H9 (cell line): ENCODE results near the gene ITPK1. TPM values are rescaled to one million over a fixed set of nuclear protein-coding genes. Genes with fewer than 3 reads are reported as not detected.

ENCODE experiments used
- DNase-seq: peaks from one replicate; pipeline ENCODE4 v3.0.0-alpha.2; 2017
- H2AFZ ChIP-seq: one replicate; pipeline ENCODE4 v1.6.1; 2013; ENCODE audit warnings: mild to moderate bottlenecking, low read length, control low read depth, moderate library complexity
- H2AK5ac ChIP-seq: 2 replicates; pipeline ENCODE4 v1.6.1; 2013; ENCODE audit warnings: low read length, control low read depth, mixed read lengths; ENCODE audit not compliant: insufficient read length
- H2BK120ac ChIP-seq: one replicate; pipeline ENCODE4 v1.6.1; 2013; ENCODE audit warnings: low read depth, mild to moderate bottlenecking, low read length, control low read depth, inconsistent platforms; ENCODE audit not compliant: poor library complexity, severe bottlenecking
- H2BK12ac ChIP-seq: 2 replicates; pipeline ENCODE4 v1.6.1; 2013; ENCODE audit warnings: low read length, control low read depth, mixed read lengths, low read depth; ENCODE audit not compliant: insufficient read length
- H2BK15ac ChIP-seq: 2 replicates; pipeline ENCODE4 v1.6.1; 2013; ENCODE audit warnings: low read depth, low read length, control low read depth
- H2BK20ac ChIP-seq: one replicate; pipeline ENCODE4 v1.6.1; 2013; ENCODE audit warnings: low read depth, mild to moderate bottlenecking, low read length, control low read depth, inconsistent platforms; ENCODE audit not compliant: poor library complexity, severe bottlenecking
- H2BK5ac ChIP-seq: 2 replicates; pipeline ENCODE4 v1.6.1; 2013; ENCODE audit warnings: low read length, control low read depth, mixed read lengths; ENCODE audit not compliant: insufficient read length
- H3K14ac ChIP-seq: 2 replicates; pipeline ENCODE4 v1.6.1; 2013; ENCODE audit warnings: low read length, control low read depth; ENCODE audit not compliant: insufficient read depth
- H3K18ac ChIP-seq: 2 replicates; pipeline ENCODE4 v1.6.1; 2013; ENCODE audit warnings: low read depth, mild to moderate bottlenecking, mixed read lengths, low read length, control low read depth; ENCODE audit not compliant: insufficient read length
- H3K23ac ChIP-seq: 2 replicates; pipeline ENCODE4 v1.6.1; 2013; ENCODE audit warnings: low read length, control low read depth, mixed read lengths, low read depth; ENCODE audit not compliant: insufficient read length
- H3K23me2 ChIP-seq: 2 replicates; pipeline ENCODE4 v1.6.1; 2013; ENCODE audit warnings: low read depth, mild to moderate bottlenecking, mixed read lengths, low read length, control low read depth; ENCODE audit not compliant: insufficient read length, poor library complexity, severe bottlenecking
- H3K27ac ChIP-seq: 2 replicates; pipeline ENCODE4 v1.5.1; 2013; ENCODE audit warnings: low read length, control low read depth, mixed read lengths, low read depth; ENCODE audit not compliant: insufficient read length
- H3K27me3 ChIP-seq: 2 replicates; pipeline ENCODE4 v1.6.1; 2013; ENCODE audit warnings: low read length, control low read depth, inconsistent platforms; ENCODE audit not compliant: insufficient read depth
- H3K4ac ChIP-seq: 2 replicates; pipeline ENCODE4 v1.6.1; 2013; ENCODE audit warnings: low read depth, mild to moderate bottlenecking, control low read depth, inconsistent platforms, low read length, moderate library complexity
- H3K4me1 ChIP-seq: 2 replicates; pipeline ENCODE4 v1.6.1; 2013; ENCODE audit warnings: low read length, control low read depth, inconsistent platforms; ENCODE audit not compliant: insufficient read depth
- H3K4me2 ChIP-seq: 2 replicates; pipeline ENCODE4 v1.6.1; 2013; ENCODE audit warnings: low read length, control low read depth, mixed read lengths; ENCODE audit not compliant: insufficient read length, insufficient read depth
- H3K56ac ChIP-seq: 2 replicates; pipeline ENCODE4 v1.6.1; 2013; ENCODE audit warnings: low read depth, mild to moderate bottlenecking, mixed read lengths, low read length, control low read depth; ENCODE audit not compliant: insufficient read length
- H3K79me1 ChIP-seq: 2 replicates; pipeline ENCODE4 v1.6.1; 2013; ENCODE audit warnings: low read depth, mild to moderate bottlenecking, moderate library complexity, low read length, control low read depth, inconsistent platforms; ENCODE audit not compliant: insufficient read depth, poor library complexity, severe bottlenecking
- H3K79me2 ChIP-seq: 2 replicates; pipeline ENCODE4 v1.6.1; 2013; ENCODE audit warnings: low read length, control low read depth, inconsistent platforms; ENCODE audit not compliant: insufficient read depth
- H3K9ac ChIP-seq: 2 replicates; pipeline ENCODE4 v1.6.1; 2013; ENCODE audit warnings: low read length, control low read depth, mixed read lengths; ENCODE audit not compliant: insufficient read length; ENCODE audit errors: extremely low read depth
- H3K9me3 ChIP-seq: one replicate; pipeline ENCODE4 v1.6.1; 2013; ENCODE audit warnings: low read depth, low read length, inconsistent platforms; ENCODE audit not compliant: control insufficient read depth
- H3T11ph ChIP-seq: one replicate; pipeline ENCODE4 v1.6.1; 2013; ENCODE audit warnings: mild to moderate bottlenecking, low read length, control low read depth, inconsistent platforms
- H4K20me1 ChIP-seq: one replicate; pipeline ENCODE4 v1.6.1; 2013; ENCODE audit not compliant: control insufficient read depth, insufficient read length, insufficient read depth
- H4K5ac ChIP-seq: 2 replicates; pipeline ENCODE4 v1.6.1; 2013; ENCODE audit warnings: low read depth, mild to moderate bottlenecking, mixed read lengths, low read length, control low read depth; ENCODE audit not compliant: insufficient read length
- H4K8ac ChIP-seq: replicated peaks from 2 replicates; pipeline ENCODE4 v1.6.1; 2013; ENCODE audit warnings: low read length, control low read depth, mixed read lengths, low read depth; ENCODE audit not compliant: insufficient read length
- H4K91ac ChIP-seq: 2 replicates; pipeline ENCODE4 v1.6.1; 2013; ENCODE audit warnings: low read depth, mild to moderate bottlenecking, moderate library complexity, mixed read lengths, low read length, control low read depth; ENCODE audit not compliant: insufficient read length
- H3K27ac Mint-ChIP-seq, 3 experiments: 2 replicates in 2 of 3; 3 replicates in 1 of 3; pipeline ENCODE4 v1.8.0; 2020 to 2021; ENCODE audit warnings: mixed read lengths in 3 of 3, mild to moderate bottlenecking in 1 of 3, moderate library complexity in 1 of 3
- H3K27me3 Mint-ChIP-seq: 2 replicates; pipeline ENCODE4 v1.8.0; 2021; ENCODE audit warnings: low read depth, mild to moderate bottlenecking, moderate library complexity, mixed read lengths
- H3K36me3 Mint-ChIP-seq, 3 experiments: 2 replicates in 2 of 3; 3 replicates in 1 of 3; pipeline ENCODE4 v1.8.0; 2020 to 2021; ENCODE audit warnings: low read depth in 3 of 3, mixed read lengths in 3 of 3; ENCODE audit not compliant: insufficient read depth in 1 of 3
- H3K4me1 Mint-ChIP-seq, 2 experiments: 2 replicates each; pipeline ENCODE4 v1.8.0; 2020; ENCODE audit warnings: mixed read lengths in 2 of 2
- H3K4me3 Mint-ChIP-seq, 2 experiments: 2 replicates in 1 of 2; 3 replicates in 1 of 2; pipeline ENCODE4 v1.8.0; 2020 to 2021; ENCODE audit warnings: mild to moderate bottlenecking in 2 of 2, mixed read lengths in 2 of 2, moderate library complexity in 1 of 2
- H3K9me3 Mint-ChIP-seq, 2 experiments: 2 replicates in 1 of 2; 3 replicates in 1 of 2; pipeline ENCODE4 v1.8.0; 2020; ENCODE audit warnings: mild to moderate bottlenecking in 2 of 2, mixed read lengths in 2 of 2, moderate library complexity in 1 of 2
- WGBS: extraction: QIAGEN DNeasy Blood & Tissue Kit; methylation state at CpG from one replicate; pipeline ENCODE4 v1.1.7; 2013; ENCODE audit warnings: missing lambda C conversion rate, low lambda C conversion rate, mixed read lengths; ENCODE audit not compliant: insufficient read length; ENCODE audit errors: extremely low coverage; 5-methylcytosine and 5-hydroxymethylcytosine counted together
- total RNA-seq: library from RNA; stranded (reverse); gene quantifications from 2 replicates; pipeline ENCODE4 v1.2.1, GENCODE V29; 2021
- TF ChIP-seq, protein P1 (sequence below): fragments of 200-600 bp; sonication (generic); conservative IDR thresholded peaks from 3 replicates; pipeline ENCODE4 v1.8.0; 2021; ENCODE audit warnings: antibody characterized with exemption, mild to moderate bottlenecking

Gene ITPK1
- total RNA-seq, 1 experiment from 2014 or later, result 92.7 TPM

DNA sequence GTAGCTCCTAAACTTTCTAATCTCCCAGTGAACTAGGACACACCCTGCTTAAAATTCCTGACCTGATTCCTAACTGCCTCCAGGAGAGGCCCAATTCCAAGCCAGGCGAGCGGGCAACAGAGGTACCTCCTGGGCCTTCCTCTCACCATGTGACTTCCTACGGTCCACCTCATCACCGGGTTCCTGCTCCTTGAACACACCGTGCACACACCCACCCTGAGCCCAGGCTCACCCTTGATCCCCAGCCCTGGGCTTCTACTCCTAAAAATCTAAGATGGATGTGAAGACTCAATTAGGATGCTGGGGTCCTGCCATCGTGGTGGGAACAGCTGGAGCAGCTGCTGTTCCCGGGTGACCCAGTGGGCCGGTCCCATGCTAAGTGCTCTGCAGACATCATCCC is 124.2 kb downstream of the ITPK1 start:
- H3K36me3 Mint-ChIP-seq, result peaks cover 19 to 25% (median 21%) of the 10 kb centered on the region in 3 experiments
- H3T11ph ChIP-seq, result no peak overlapping the region
- H4K5ac ChIP-seq, result no peak overlapping the region
- H3K4me2 ChIP-seq, result no peak overlapping the region
- no peak overlapping the region for H3K14ac ChIP-seq
- no peak overlapping the region for H2AK5ac ChIP-seq
- H3K23ac ChIP-seq, result no peak overlapping the region
- H3K9me3 ChIP-seq, result no peaks in the 10 kb centered on the region
- H2BK15ac ChIP-seq, result no peak overlapping the region
- H3K79me2 ChIP-seq, result no peaks in the 10 kb centered on the region
- no peaks in the 10 kb centered on the region for H3K79me1 ChIP-seq
- H4K91ac ChIP-seq, result no peak overlapping the region
- no peaks in the 10 kb centered on the region for H3K23me2 ChIP-seq
- peak overlapping the region in 2 of 3 experiments; percentile 49 to 68; a peak in 3 of 7 replicates for H3K27ac Mint-ChIP-seq
- H4K20me1 ChIP-seq, result no peaks in the 10 kb centered on the region
- DNase-seq, result no peak
- WGBS, result no CpG with 5 or more reads among the region's 8 CpGs
- no peak overlapping the region; a peak in 1 of 5 replicates for H3K4me3 Mint-ChIP-seq
- no peak overlapping the region for H3K4ac ChIP-seq
- no peak overlapping the region for H2BK120ac ChIP-seq
- H4K8ac ChIP-seq, result no peak overlapping the region
- no peak overlapping the region for H2BK5ac ChIP-seq
- H3K9me3 Mint-ChIP-seq, result no peaks in the 10 kb centered on the region
- H3K18ac ChIP-seq, result no peak overlapping the region
- H3K56ac ChIP-seq, result no peak overlapping the region
- H2BK20ac ChIP-seq, result no peak overlapping the region
- H3K27me3 ChIP-seq, result no peaks in the 10 kb centered on the region
- H2BK12ac ChIP-seq, result no peak overlapping the region
- TF ChIP-seq, protein P1, sequence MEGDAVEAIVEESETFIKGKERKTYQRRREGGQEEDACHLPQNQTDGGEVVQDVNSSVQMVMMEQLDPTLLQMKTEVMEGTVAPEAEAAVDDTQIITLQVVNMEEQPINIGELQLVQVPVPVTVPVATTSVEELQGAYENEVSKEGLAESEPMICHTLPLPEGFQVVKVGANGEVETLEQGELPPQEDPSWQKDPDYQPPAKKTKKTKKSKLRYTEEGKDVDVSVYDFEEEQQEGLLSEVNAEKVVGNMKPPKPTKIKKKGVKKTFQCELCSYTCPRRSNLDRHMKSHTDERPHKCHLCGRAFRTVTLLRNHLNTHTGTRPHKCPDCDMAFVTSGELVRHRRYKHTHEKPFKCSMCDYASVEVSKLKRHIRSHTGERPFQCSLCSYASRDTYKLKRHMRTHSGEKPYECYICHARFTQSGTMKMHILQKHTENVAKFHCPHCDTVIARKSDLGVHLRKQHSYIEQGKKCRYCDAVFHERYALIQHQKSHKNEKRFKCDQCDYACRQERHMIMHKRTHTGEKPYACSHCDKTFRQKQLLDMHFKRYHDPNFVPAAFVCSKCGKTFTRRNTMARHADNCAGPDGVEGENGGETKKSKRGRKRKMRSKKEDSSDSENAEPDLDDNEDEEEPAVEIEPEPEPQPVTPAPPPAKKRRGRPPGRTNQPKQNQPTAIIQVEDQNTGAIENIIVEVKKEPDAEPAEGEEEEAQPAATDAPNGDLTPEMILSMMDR, result no peak
- H3K9ac ChIP-seq, result no peak overlapping the region
- H3K4me1 ChIP-seq, result no peaks in the 10 kb centered on the region
- H3K4me1 Mint-ChIP-seq, result peaks cover 12 to 16% of the 10 kb centered on the region in 2 experiments
- no peaks in the 10 kb centered on the region for H3K27me3 Mint-ChIP-seq
- no peak overlapping the region for H2AFZ ChIP-seq
- no peak overlapping the region for H3K27ac ChIP-seq
